ENCODE measurements around the gene PGBD5.
"Not testable (repeated sequence)": the region's sequence is repeated elsewhere in the genome, so short reads cannot be mapped to it uniquely, and the experiment has no call there.

The PGBD5 gene

DNA sequence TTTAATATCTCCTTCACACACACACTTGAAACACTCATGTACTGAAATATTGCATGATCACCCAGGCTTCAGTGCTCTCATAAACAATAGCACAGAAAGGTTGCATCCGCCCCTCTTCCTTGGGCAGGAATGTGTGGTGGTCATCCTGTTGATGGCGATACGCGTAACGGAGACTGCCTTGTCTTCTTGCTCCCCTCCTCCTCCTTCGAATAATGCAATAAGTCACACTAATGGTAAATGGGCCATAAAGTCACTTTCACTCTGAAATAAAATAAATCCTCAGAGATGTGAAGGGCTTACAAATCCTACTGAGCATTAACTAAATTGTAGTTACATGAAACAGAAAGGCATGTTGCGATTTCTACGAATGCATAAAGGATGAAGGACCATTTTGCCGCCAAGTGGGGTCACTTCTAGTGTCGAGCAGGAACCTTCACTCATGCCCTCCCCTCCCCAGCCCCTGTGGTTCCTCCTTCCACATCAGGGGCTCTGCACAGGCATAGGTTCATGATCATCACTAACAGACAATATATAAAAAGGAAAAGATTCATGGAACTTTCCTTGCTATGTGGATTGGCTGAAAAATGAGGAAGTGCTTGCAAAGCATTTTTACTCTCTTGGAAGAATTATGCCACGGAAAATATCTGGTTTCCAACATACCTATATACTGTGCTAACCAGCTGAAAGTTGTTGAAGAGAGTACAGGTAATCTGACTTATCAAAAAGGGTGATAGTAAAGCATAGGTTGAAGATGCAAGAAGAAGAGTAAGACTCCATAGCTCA lies 1.2 kb upstream of the PGBD5 start:
- H3K36me3 ChIP-seq (ENCODE audit: control insufficient read depth in 5 of 5, insufficient read depth in 5 of 5, low read length in 5 of 5): no peaks in the 10 kb centered on the region
- no peaks in the 10 kb centered on the region for H3K9me3 ChIP-seq (ENCODE audit: control insufficient read depth in 5 of 5, low read length in 5 of 5)
- peaks cover 0 to 18% (median 9%) of the 10 kb centered on the region in 5 donors for H3K4me1 ChIP-seq (ENCODE audit: control insufficient read depth in 5 of 5, insufficient read depth in 5 of 5, low read length in 5 of 5)
- H3K4me3 ChIP-seq (ENCODE audit: low read depth in 1 of 5, low read length in 5 of 5): peak overlapping the region in 1 of 5 donors; percentile 48
- H3K27me3 ChIP-seq (ENCODE audit: control insufficient read depth in 5 of 5, insufficient read depth in 4 of 5, low read length in 5 of 5): peaks cover 28 to 37% (median 30%) of the 10 kb centered on the region in 5 donors
- H3K9ac ChIP-seq (ENCODE audit: low read length in 5 of 5): no peak overlapping the region
- no peak overlapping the region for H3K27ac ChIP-seq (ENCODE audit: low read depth, low read length)

DNA sequence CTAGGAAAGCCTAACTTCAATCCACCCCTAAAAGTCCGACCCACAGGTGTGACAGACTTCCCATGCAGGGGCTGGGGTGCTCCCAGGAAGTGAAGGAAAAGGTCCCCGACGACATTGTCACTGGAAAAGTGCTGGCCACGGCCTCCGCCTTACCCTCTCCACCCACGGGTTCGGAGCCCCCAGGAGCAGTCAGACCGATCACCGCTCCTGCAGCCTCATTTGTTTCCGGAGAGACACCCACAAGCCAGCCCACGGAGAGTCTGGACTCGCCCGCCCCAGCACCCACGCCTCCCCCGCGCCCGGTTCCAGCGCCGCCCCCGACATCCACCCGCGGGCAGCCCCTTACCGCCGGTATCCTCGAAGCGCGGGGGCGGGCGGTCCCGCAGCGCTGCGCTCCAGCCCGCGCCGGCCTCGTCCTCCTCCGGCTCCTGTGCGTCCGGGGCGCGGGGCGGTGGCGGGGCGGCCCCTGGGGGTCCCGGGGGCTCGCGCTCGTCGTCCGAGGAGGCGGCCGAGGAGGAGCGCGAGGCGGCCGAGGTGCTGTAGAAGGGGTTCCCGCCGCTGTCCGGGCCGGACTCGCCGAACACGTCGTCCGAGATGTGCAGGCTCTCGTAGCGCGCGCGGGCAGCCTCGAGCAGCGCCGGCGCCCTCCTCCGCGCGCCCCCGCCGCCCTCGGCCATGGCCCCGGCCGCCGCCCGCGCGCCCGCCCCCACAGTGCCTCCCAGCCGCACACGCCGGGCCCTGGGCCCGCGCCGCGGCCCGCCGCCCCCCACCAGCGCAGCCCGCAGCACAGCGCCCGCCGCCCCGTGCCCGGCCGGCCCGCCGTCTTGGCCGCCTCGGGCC lies 660 bp downstream of the PGBD5 start:
- Histone ChIP-seq H3K4me1 (ENCODE audit: control insufficient read depth in 5 of 5, insufficient read depth in 5 of 5, low read length in 5 of 5) (peaks cover 0 to 18% (median 9%) of the 10 kb centered on the region in 5 donors), H3K36me3 (ENCODE audit: control insufficient read depth in 5 of 5, insufficient read depth in 5 of 5, low read length in 5 of 5) (no peaks in the 10 kb centered on the region), H3K9ac (ENCODE audit: low read length in 5 of 5) (no peak overlapping the region), H3K27ac (ENCODE audit: low read depth, low read length) (no peak overlapping the region), H3K27me3 (ENCODE audit: control insufficient read depth in 5 of 5, insufficient read depth in 4 of 5, low read length in 5 of 5) (peaks cover 28 to 41% (median 37%) of the 10 kb centered on the region in 5 donors), H3K4me3 (ENCODE audit: low read depth in 1 of 5, low read length in 5 of 5) (peak overlapping the region; percentile 11 to 42 (median 22)), H3K9me3 (ENCODE audit: control insufficient read depth in 5 of 5, low read length in 5 of 5) (no peaks in the 10 kb centered on the region)

DNA sequence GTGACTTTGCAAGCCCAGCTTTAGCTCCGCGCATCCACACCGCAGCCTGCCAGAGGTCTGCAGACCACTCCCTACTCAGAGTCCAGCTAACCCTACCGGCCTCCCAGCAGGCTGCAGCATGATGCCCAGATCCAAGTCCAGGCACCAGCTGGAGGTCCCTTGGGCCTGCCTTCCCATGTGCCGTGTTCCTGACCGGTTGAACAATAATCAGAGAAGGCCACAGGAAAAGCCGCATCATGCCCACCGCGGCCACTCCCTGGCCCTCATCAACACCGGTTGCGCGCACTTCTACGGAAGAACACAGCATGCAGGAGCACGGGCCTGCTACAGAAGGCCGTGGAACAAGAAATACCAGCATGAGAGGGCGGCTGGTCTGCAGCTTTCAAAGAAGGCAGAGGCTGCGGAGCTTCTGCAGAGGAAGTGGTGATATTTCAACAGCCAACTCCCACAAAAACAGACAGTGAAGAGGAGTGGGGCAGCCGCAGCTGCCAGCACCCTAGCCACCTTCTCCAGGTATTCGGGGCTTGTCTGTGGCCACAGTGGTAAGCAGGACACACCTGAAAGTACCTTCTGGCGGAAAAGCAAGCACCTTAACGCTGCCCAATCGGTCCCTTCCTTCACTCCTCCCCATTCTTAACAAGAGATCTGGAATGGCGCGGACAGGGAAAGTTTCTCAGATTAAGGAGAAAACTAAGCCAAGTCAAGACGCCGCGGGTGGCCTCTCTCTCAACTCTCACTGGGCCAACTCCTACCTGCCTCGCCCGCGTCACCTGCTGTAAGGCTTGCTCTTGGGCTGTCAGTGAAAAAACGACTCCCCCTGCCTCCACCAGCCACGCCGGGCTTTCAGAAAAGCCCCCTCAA lies 1.5 kb downstream of the PGBD5 start:
- H3K27me3 ChIP-seq (ENCODE audit: control insufficient read depth in 5 of 5, insufficient read depth in 4 of 5, low read length in 5 of 5): peaks cover 28 to 37% (median 37%) of the 10 kb centered on the region in 5 donors
- H3K9ac ChIP-seq (ENCODE audit: low read length in 5 of 5): no peak overlapping the region

DNA sequence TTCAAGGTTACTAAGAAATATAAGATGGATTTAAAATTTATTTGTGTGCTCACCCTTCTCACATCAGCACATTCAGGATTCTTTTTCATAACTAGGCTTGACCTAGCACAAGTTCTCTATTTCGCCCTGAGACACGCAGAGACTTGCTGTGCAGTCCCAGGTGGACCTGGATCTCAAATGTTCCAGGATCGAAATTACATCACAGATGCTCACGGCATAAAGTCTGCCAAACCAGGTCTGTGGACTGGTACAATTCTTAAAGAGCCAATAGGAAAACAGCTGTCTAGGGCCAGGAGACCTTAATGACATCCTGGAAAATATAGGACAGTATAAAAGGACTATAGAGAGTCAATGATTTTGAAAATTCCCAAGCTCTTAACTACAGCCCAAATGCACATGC lies 2.2 kb downstream of the PGBD5 start:
- Histone ChIP-seq H3K36me3 (ENCODE audit: control insufficient read depth in 5 of 5, insufficient read depth in 5 of 5, low read length in 5 of 5) (no peaks in the 10 kb centered on the region), H3K4me1 (ENCODE audit: control insufficient read depth in 5 of 5, insufficient read depth in 5 of 5, low read length in 5 of 5) (peaks cover 0 to 18% (median 9%) of the 10 kb centered on the region in 5 donors), H3K9ac (ENCODE audit: low read length in 5 of 5) (no peak overlapping the region), H3K9me3 (ENCODE audit: control insufficient read depth in 5 of 5, low read length in 5 of 5) (no peaks in the 10 kb centered on the region), H3K4me3 (ENCODE audit: low read depth in 1 of 5, low read length in 5 of 5) (no peak overlapping the region), H3K27me3 (ENCODE audit: control insufficient read depth in 5 of 5, insufficient read depth in 4 of 5, low read length in 5 of 5) (peaks cover 28 to 37% (median 36%) of the 10 kb centered on the region in 5 donors), H3K27ac (ENCODE audit: low read depth, low read length) (no peak overlapping the region)

More for the DNA sequence above, 1.5 kb downstream of the PGBD5 start:
- Histone ChIP-seq H3K4me3 (ENCODE audit: low read depth in 1 of 5, low read length in 5 of 5) (peak overlapping the region in 4 of 5 donors; percentile 11 to 42 (median 22)), H3K9me3 (ENCODE audit: control insufficient read depth in 5 of 5, low read length in 5 of 5) (no peaks in the 10 kb centered on the region), H3K27ac (ENCODE audit: low read depth, low read length) (no peak overlapping the region), H3K4me1 (ENCODE audit: control insufficient read depth in 5 of 5, insufficient read depth in 5 of 5, low read length in 5 of 5) (peaks cover 0 to 18% (median 9%) of the 10 kb centered on the region in 5 donors), H3K36me3 (ENCODE audit: control insufficient read depth in 5 of 5, insufficient read depth in 5 of 5, low read length in 5 of 5) (no peaks in the 10 kb centered on the region)

DNA sequence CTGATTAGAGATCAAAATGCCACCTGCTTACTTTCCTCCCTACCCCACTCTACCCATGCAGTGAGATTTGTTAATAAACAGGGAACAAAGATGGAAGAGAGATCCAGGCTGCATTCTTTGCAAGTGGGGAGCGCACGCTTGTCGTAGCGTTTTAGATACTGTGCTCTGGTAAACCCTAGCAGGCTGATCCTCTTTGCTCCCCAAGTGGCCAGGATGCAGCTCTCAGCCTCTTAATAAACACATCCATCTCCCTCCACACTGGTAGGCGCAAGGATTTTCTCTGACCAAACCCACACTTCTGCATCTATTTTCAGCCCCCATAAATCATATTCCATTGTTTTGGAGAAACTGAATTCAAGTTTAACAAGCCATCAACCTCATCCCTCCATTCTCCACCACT lies 2.9 kb downstream of the PGBD5 start:
- no peak overlapping the region for H3K9ac ChIP-seq (ENCODE audit: low read length in 5 of 5)
- no peak overlapping the region for H3K4me3 ChIP-seq (ENCODE audit: low read depth in 1 of 5, low read length in 5 of 5)
- H3K27me3 ChIP-seq (ENCODE audit: control insufficient read depth in 5 of 5, insufficient read depth in 4 of 5, low read length in 5 of 5): peaks cover 28 to 39% (median 36%) of the 10 kb centered on the region in 5 donors
- peaks cover 0 to 18% (median 9%) of the 10 kb centered on the region in 5 donors for H3K4me1 ChIP-seq (ENCODE audit: control insufficient read depth in 5 of 5, insufficient read depth in 5 of 5, low read length in 5 of 5)
- H3K27ac ChIP-seq (ENCODE audit: low read depth, low read length): no peak overlapping the region
- no peaks in the 10 kb centered on the region for H3K36me3 ChIP-seq (ENCODE audit: control insufficient read depth in 5 of 5, insufficient read depth in 5 of 5, low read length in 5 of 5)
- no peaks in the 10 kb centered on the region for H3K9me3 ChIP-seq (ENCODE audit: control insufficient read depth in 5 of 5, low read length in 5 of 5)

DNA sequence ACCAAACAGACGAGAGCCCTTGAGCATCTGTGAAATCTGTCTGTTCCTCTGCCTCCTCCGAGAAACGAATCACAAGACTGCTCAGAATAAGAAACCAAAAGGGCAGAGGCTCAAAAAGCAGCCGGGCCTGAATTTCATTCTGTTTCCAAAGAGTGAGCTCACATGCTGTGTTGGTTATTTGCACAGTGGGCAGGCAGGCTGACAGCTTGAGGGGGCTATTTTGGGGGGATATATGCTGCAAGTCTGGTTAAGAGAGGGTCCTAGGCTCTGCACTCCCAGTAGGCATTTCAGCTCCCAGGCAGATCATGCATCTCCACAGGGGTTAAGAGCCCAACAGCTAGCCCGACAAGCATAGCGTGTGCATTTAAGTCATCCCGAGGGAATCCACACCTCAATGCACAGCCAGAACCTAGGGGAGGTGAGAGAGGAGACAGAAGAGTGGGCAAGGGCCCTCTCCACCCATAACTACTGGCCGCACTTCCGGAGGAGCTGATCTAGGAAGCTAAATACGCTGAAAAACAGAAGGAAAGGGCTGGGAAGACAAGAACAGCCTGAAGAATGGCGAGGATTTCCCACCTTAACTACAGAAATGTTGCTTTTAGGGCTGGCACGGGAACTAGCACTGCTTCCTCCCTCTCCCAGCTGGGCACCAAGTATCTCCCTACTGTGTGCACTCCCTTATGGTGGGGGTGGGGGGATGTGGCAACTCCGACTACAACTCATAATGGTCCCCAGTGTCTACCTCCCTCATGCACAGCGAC lies 3.7 kb downstream of the PGBD5 start:
- H3K36me3 ChIP-seq (ENCODE audit: control insufficient read depth in 5 of 5, insufficient read depth in 5 of 5, low read length in 5 of 5): no peaks in the 10 kb centered on the region
- no peak overlapping the region for H3K27ac ChIP-seq (ENCODE audit: low read depth, low read length)
- no peak overlapping the region for H3K9ac ChIP-seq (ENCODE audit: low read length in 5 of 5)
- no peak overlapping the region for H3K4me3 ChIP-seq (ENCODE audit: low read depth in 1 of 5, low read length in 5 of 5)
- peaks cover 0 to 18% (median 9%) of the 10 kb centered on the region in 5 donors for H3K4me1 ChIP-seq (ENCODE audit: control insufficient read depth in 5 of 5, insufficient read depth in 5 of 5, low read length in 5 of 5)
- H3K27me3 ChIP-seq (ENCODE audit: control insufficient read depth in 5 of 5, insufficient read depth in 4 of 5, low read length in 5 of 5): peaks cover 28 to 43% (median 37%) of the 10 kb centered on the region in 5 donors
- no peaks in the 10 kb centered on the region for H3K9me3 ChIP-seq (ENCODE audit: control insufficient read depth in 5 of 5, low read length in 5 of 5)

DNA sequence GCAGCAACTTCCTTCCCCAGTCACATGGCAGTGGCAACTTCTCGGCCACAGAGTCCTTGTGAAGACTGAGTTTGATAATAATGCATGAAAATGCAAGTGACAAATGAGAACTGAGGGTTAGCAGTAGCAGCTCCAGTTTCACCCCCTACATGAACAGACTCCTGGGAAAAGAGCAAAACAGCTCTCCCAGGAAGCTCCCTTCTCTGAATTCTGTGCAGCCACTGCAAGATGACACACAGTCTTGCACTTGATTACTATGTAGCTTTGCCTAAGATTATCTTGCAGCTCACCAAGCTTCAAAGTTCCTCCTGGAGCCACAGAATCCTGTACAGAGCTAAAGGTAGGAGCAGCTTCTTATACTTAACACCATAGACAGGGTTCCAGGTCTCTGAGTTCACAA lies 4.7 kb downstream of the PGBD5 start:
- Histone ChIP-seq H3K4me1 (ENCODE audit: control insufficient read depth in 5 of 5, insufficient read depth in 5 of 5, low read length in 5 of 5) (peaks cover 0 to 13% (median 9%) of the 10 kb centered on the region in 5 donors), H3K9me3 (ENCODE audit: control insufficient read depth in 5 of 5, low read length in 5 of 5) (no peaks in the 10 kb centered on the region), H3K27ac (ENCODE audit: low read depth, low read length) (no peak overlapping the region), H3K4me3 (ENCODE audit: low read depth in 1 of 5, low read length in 5 of 5) (no peak overlapping the region), H3K9ac (ENCODE audit: low read length in 5 of 5) (no peak overlapping the region), H3K27me3 (ENCODE audit: control insufficient read depth in 5 of 5, insufficient read depth in 4 of 5, low read length in 5 of 5) (peaks cover 28 to 43% (median 37%) of the 10 kb centered on the region in 5 donors), H3K36me3 (ENCODE audit: control insufficient read depth in 5 of 5, insufficient read depth in 5 of 5, low read length in 5 of 5) (no peaks in the 10 kb centered on the region)

DNA sequence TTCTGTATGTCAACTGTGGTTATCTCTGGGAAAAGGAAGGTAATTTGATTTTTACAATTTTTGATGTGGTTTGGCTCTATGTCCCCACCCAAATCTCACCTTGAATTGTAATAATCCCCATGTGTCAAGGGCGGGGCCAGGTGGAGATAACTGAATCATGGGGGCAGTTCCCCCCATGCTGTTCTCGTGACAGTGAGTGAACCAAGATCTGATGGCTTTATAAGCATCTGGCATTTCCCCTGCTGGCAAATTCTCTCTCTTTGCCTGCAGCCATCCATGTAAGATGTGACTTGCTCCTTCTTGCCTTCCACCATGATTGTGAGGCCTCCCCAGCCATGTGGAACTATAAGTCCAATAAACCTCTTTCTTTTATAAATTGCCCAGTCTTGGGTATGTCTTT lies 5.8 kb downstream of the PGBD5 start:
- H3K27ac ChIP-seq (ENCODE audit: low read depth, low read length); H3K9me3 ChIP-seq (ENCODE audit: control insufficient read depth in 5 of 5, low read length in 5 of 5); H3K36me3 ChIP-seq (ENCODE audit: control insufficient read depth in 5 of 5, insufficient read depth in 5 of 5, low read length in 5 of 5); H3K4me3 ChIP-seq (ENCODE audit: low read depth in 1 of 5, low read length in 5 of 5); H3K9ac ChIP-seq (ENCODE audit: low read length in 5 of 5): not testable (repeated sequence)
- peaks cover 28 to 43% (median 36%) of the 10 kb centered on the region in 5 donors for H3K27me3 ChIP-seq (ENCODE audit: control insufficient read depth in 5 of 5, insufficient read depth in 4 of 5, low read length in 5 of 5)
- H3K4me1 ChIP-seq (ENCODE audit: control insufficient read depth in 5 of 5, insufficient read depth in 5 of 5, low read length in 5 of 5): peaks cover 0 to 12% (median 8%) of the 10 kb centered on the region in 5 donors

DNA sequence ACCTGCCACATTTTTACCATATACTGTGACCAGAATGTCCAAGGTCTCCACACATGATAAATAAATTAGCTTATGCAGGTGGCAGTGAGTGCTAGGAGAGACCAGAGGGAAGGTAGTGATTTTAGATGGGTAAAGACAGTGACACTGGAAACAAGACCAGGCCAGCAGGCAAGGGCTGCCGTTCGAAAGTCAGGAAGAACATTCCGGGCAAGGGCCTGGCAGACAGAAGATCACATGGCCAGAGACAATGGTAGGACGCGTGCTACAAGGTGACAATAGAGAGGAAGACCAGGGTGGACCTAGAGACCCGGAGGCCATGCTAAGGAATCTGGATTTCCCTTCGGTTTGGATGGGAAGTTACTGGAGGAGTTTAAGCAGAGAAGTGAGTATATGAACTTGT lies 9.7 kb downstream of the PGBD5 start:
- Histone ChIP-seq H3K27ac (ENCODE audit: low read depth, low read length) (no peak overlapping the region), H3K27me3 (ENCODE audit: control insufficient read depth in 5 of 5, insufficient read depth in 4 of 5, low read length in 5 of 5) (peaks cover 0 to 12% (median 4%) of the 10 kb centered on the region in 5 donors)

More for the DNA sequence above, 9.7 kb downstream of the PGBD5 start:
- Histone ChIP-seq H3K4me3 (ENCODE audit: low read depth in 1 of 5, low read length in 5 of 5) (no peak overlapping the region), H3K36me3 (ENCODE audit: control insufficient read depth in 5 of 5, insufficient read depth in 5 of 5, low read length in 5 of 5) (no peaks in the 10 kb centered on the region), H3K9ac (ENCODE audit: low read length in 5 of 5) (no peak overlapping the region), H3K4me1 (ENCODE audit: control insufficient read depth in 5 of 5, insufficient read depth in 5 of 5, low read length in 5 of 5) (no peaks in the 10 kb centered on the region), H3K9me3 (ENCODE audit: control insufficient read depth in 5 of 5, low read length in 5 of 5) (no peaks in the 10 kb centered on the region)

All from subcutaneous abdominal adipose tissue (tissue), 5 donors.